Neural cell (in vitro differentiated cells): ENCODE measurements around the gene TCF15. TPM values are rescaled to one million over a fixed set of nuclear protein-coding genes. Genes with fewer than 3 reads are reported as not detected.

Experiments used
- H2AFZ ChIP-seq: fragments of 200-600, 300-800 bp; sonication (generic), shearing (Covaris generic); 2 replicates; pipeline ENCODE4 v1.6.0; 2014; ENCODE audit warnings: low read depth, mild to moderate bottlenecking, antibody characterized with exemption, low read length, moderate library complexity
- H3F3A ChIP-seq: fragments of 200-600 bp; shearing (Covaris generic); 2 replicates; pipeline ENCODE4 v1.6.1; 2016; ENCODE audit warnings: mild to moderate bottlenecking, moderate library complexity, mixed read lengths, antibody characterized with exemption, low read length; ENCODE audit not compliant: insufficient read depth, poor library complexity, severe bottlenecking
- H3K27ac ChIP-seq: fragments of 200-600, 300-800 bp; sonication (generic), shearing (Covaris generic); 2 replicates; pipeline ENCODE4 v1.5.1; 2014; ENCODE audit warnings: mild to moderate bottlenecking, low read length, moderate library complexity
- H3K27me3 ChIP-seq: fragments of 300-800, 200-600 bp; sonication (generic), shearing (Covaris generic); 2 replicates; pipeline ENCODE4 v1.6.0; 2014; ENCODE audit warnings: mild to moderate bottlenecking, low read depth, low read length, moderate library complexity; ENCODE audit not compliant: insufficient read depth
- H3K36me3 ChIP-seq: fragments of 300-800, 200-600 bp; sonication (generic), shearing (Covaris generic); 2 replicates; pipeline ENCODE4 v1.5.1; 2014; ENCODE audit warnings: mild to moderate bottlenecking, antibody characterized with exemption, low read length, moderate library complexity; ENCODE audit not compliant: insufficient read depth
- H3K4me2 ChIP-seq: fragments of 300-800, 200-600 bp; sonication (generic), shearing (Covaris generic); 2 replicates; pipeline ENCODE4 v1.6.0; 2014; ENCODE audit warnings: mild to moderate bottlenecking, low read length
- H3K4me3 ChIP-seq: fragments of 300-800, 200-600 bp; sonication (generic), shearing (Covaris generic); 2 replicates; pipeline ENCODE4 v1.5.1; 2014; ENCODE audit warnings: mild to moderate bottlenecking, low read length, moderate library complexity
- H3K79me2 ChIP-seq: fragments of 200-600 bp; shearing (Covaris generic); replicated peaks from 2 replicates; pipeline ENCODE4 v1.6.0; 2014; ENCODE audit warnings: mild to moderate bottlenecking, low read length, moderate library complexity; ENCODE audit not compliant: insufficient read depth
- H3K9ac ChIP-seq: fragments of 300-800, 200-600 bp; sonication (generic), shearing (Covaris generic); 2 replicates; pipeline ENCODE4 v1.6.1; 2016; ENCODE audit warnings: mild to moderate bottlenecking, low read length, mixed read lengths
- H3K9me2 ChIP-seq: fragments of 200-600 bp; shearing (Covaris generic); 2 replicates; pipeline ENCODE4 v1.6.1; 2016; ENCODE audit warnings: mild to moderate bottlenecking, low read length, mixed read lengths; ENCODE audit not compliant: insufficient read depth
- H3K9me3 ChIP-seq: fragments of 200-600, 300-800 bp; sonication (generic), shearing (Covaris generic); 2 replicates; pipeline ENCODE4 v1.6.1; 2016; ENCODE audit warnings: mild to moderate bottlenecking, mixed run types, low read length, moderate library complexity, mixed read lengths
- H4K20me1 ChIP-seq: fragments of 200-600 bp; shearing (Covaris generic); 2 replicates; pipeline ENCODE4 v1.6.1; 2016; ENCODE audit warnings: mild to moderate bottlenecking, mixed run types; ENCODE audit not compliant: insufficient read depth
- EP300 ChIP-seq: fragments of 450-650 bp; conservative IDR thresholded peaks from 2 replicates; pipeline ENCODE4 v1.6.1; 2014; ENCODE audit warnings: antibody characterized with exemption, mild to moderate bottlenecking, moderate library complexity; ENCODE audit not compliant: poor library complexity, severe bottlenecking
- EZH2 ChIP-seq: fragments of 200-600, 300-800 bp; shearing (Covaris generic), sonication (generic); IDR thresholded peaks from 2 replicates; pipeline ENCODE4 v1.6.1; 2014; ENCODE audit warnings: antibody characterized with exemption, low read length, borderline replicate concordance, mild to moderate bottlenecking; ENCODE audit not compliant: insufficient read depth, poor library complexity, severe bottlenecking
- MXI1 ChIP-seq: fragments of 450-650 bp; conservative IDR thresholded peaks from 2 replicates; pipeline ENCODE4 v1.6.1; 2014; ENCODE audit warnings: antibody characterized with exemption, mild to moderate bottlenecking; ENCODE audit not compliant: poor library complexity, severe bottlenecking
- POLR2AphosphoS5 ChIP-seq: IDR thresholded peaks from 2 replicates; pipeline ENCODE4 v1.6.1; 2012
- RAD21 ChIP-seq: fragments of 450-650 bp; conservative IDR thresholded peaks from 2 replicates; pipeline ENCODE4 v1.6.1; 2014; ENCODE audit warnings: antibody characterized with exemption, mild to moderate bottlenecking, moderate library complexity
- SMC3 ChIP-seq: fragments of 450-650 bp; conservative IDR thresholded peaks from 2 replicates; pipeline ENCODE4 v1.6.1; 2014; ENCODE audit warnings: antibody characterized with exemption, mild to moderate bottlenecking, moderate library complexity; ENCODE audit not compliant: poor library complexity
- TAF1 ChIP-seq: IDR thresholded peaks from 2 replicates; pipeline ENCODE4 v1.6.1; 2012; ENCODE audit warnings: low read depth
- polyA plus RNA-seq: library from polyadenylated mRNA; depleted of rRNA; stranded (reverse); fragments of >200 nt; gene quantifications from 2 replicates; pipeline ENCODE4 v1.2.3, GENCODE V29; 2014
- TF ChIP-seq, protein P1 (sequence below): IDR thresholded peaks from 2 replicates; pipeline ENCODE4 v1.6.1; 2012; ENCODE audit warnings: borderline replicate concordance
- TF ChIP-seq, protein P2 (sequence below): fragments of 450-650 bp; IDR thresholded peaks from 2 replicates; pipeline ENCODE4 v1.5.1; 2014; ENCODE audit warnings: antibody characterized with exemption, mild to moderate bottlenecking, moderate library complexity; ENCODE audit not compliant: poor library complexity, severe bottlenecking

Gene TCF15
- polyA plus RNA-seq, 1 donor from 2014 or later: not detected

DNA sequence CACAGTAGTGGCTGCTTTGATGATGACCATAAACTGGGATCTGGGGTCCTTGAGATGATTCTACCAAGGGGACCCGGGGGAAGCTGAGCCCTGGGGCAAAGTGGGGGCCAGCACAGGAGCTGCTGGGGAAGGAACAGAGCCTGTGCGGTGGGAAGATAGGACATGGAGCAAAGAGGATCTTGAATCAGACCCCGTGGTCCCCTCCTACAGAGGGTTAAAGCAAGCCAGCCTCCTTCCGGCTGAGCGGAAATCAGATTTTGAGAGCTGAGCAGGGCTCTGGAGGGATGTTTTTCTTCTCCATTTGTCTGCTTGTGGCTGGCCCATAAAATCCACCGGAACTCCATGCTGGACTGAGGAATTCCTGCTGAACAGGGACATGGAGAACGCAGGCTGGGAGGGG lies 10.1 kb upstream of the TCF15 start:
- Histone ChIP-seq H3K27me3 (no peaks in the 10 kb centered on the region), H3K4me3 (no peak overlapping the region), H3K9me2 (no peaks in the 10 kb centered on the region), H3K9me3 (peaks cover 6% of the 10 kb centered on the region), H3F3A (no peaks in the 10 kb centered on the region), H4K20me1 (no peaks in the 10 kb centered on the region), H3K79me2 (no peaks in the 10 kb centered on the region), H3K27ac (no peak overlapping the region), H2AFZ (no peak overlapping the region), H3K4me2 (no peak overlapping the region), H3K36me3 (no peaks in the 10 kb centered on the region), H3K9ac (no peak overlapping the region)
- TF ChIP-seq, protein P1, sequence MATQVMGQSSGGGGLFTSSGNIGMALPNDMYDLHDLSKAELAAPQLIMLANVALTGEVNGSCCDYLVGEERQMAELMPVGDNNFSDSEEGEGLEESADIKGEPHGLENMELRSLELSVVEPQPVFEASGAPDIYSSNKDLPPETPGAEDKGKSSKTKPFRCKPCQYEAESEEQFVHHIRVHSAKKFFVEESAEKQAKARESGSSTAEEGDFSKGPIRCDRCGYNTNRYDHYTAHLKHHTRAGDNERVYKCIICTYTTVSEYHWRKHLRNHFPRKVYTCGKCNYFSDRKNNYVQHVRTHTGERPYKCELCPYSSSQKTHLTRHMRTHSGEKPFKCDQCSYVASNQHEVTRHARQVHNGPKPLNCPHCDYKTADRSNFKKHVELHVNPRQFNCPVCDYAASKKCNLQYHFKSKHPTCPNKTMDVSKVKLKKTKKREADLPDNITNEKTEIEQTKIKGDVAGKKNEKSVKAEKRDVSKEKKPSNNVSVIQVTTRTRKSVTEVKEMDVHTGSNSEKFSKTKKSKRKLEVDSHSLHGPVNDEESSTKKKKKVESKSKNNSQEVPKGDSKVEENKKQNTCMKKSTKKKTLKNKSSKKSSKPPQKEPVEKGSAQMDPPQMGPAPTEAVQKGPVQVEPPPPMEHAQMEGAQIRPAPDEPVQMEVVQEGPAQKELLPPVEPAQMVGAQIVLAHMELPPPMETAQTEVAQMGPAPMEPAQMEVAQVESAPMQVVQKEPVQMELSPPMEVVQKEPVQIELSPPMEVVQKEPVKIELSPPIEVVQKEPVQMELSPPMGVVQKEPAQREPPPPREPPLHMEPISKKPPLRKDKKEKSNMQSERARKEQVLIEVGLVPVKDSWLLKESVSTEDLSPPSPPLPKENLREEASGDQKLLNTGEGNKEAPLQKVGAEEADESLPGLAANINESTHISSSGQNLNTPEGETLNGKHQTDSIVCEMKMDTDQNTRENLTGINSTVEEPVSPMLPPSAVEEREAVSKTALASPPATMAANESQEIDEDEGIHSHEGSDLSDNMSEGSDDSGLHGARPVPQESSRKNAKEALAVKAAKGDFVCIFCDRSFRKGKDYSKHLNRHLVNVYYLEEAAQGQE: no peak
- TF ChIP-seq, protein P2, sequence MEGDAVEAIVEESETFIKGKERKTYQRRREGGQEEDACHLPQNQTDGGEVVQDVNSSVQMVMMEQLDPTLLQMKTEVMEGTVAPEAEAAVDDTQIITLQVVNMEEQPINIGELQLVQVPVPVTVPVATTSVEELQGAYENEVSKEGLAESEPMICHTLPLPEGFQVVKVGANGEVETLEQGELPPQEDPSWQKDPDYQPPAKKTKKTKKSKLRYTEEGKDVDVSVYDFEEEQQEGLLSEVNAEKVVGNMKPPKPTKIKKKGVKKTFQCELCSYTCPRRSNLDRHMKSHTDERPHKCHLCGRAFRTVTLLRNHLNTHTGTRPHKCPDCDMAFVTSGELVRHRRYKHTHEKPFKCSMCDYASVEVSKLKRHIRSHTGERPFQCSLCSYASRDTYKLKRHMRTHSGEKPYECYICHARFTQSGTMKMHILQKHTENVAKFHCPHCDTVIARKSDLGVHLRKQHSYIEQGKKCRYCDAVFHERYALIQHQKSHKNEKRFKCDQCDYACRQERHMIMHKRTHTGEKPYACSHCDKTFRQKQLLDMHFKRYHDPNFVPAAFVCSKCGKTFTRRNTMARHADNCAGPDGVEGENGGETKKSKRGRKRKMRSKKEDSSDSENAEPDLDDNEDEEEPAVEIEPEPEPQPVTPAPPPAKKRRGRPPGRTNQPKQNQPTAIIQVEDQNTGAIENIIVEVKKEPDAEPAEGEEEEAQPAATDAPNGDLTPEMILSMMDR: no peak
- TF ChIP-seq SMC3 (no peak), POLR2AphosphoS5 (no peak), TAF1 (no peak), MXI1 (no peak)

DNA sequence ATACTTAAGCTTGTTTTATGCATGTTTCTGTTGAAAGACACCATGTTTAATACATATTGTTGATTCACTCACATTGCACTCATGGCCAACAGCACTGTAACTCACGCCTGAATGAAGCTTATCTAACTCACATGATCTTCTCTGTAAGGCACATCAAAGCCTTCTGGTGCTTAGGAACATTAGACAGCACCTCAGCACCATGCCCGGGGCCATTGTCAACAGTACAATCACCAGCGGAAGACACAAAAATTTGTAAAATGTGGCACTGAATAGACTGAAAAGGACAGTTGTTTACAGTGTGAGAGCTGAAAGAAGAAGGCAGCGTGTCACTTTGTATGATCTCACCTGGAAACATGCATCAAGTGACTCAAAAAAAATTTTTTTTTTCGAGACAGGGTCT lies 8.9 kb upstream of the TCF15 start:
- H3K27me3 ChIP-seq: no peaks in the 10 kb centered on the region
- H3K9me3 ChIP-seq: peaks cover 6% of the 10 kb centered on the region
- H3K4me2 ChIP-seq: no peak overlapping the region
- H3K27ac ChIP-seq: no peak overlapping the region
- H3K9me2 ChIP-seq: no peaks in the 10 kb centered on the region
- no peak overlapping the region for H3K9ac ChIP-seq
- H3K36me3 ChIP-seq: no peaks in the 10 kb centered on the region
- H4K20me1 ChIP-seq: no peaks in the 10 kb centered on the region
- no peaks in the 10 kb centered on the region for H3F3A ChIP-seq
- H3K4me3 ChIP-seq: no peak overlapping the region
- no peaks in the 10 kb centered on the region for H3K79me2 ChIP-seq
- no peak overlapping the region for H2AFZ ChIP-seq
- TF ChIP-seq EZH2 (no peak), EP300 (no peak), TAF1 (no peak), RAD21 (no peak), MXI1 (no peak), SMC3 (no peak)
- TF ChIP-seq, protein P1: no peak
